GM12878 (cell line): ENCODE measurements around the gene AHR. TPM values are rescaled to one million over a fixed set of nuclear protein-coding genes. Genes with fewer than 3 reads are reported as not detected.

ENCODE experiments used
- ATAC-seq: fragments of 200-7000 bp; cut with Tn5 transposase; 3 replicates; pipeline ENCODE4 v1.9.1; 2020; ENCODE audit warnings: mild to moderate bottlenecking, moderate library complexity
- BruUV-seq: library from RNA; stranded (reverse); fragments of 400-500 nt; replicated peaks from 2 replicates; lab custom pipeline; 2021; lab: Mats Ljungman, UMichigan
- CTCF ChIA-PET: fragments of 300-600 bp; sonication (Branson Sonifier 250); formaldehyde crosslinking; extraction: SDS; loops from one replicate; lab custom pipeline; 2021; ENCODE audit warnings: inconsistent platforms; lab: Yijun Ruan, JAX
- POLR2A ChIA-PET: fragments of 350-600 bp; formaldehyde crosslinking; extraction: SDS; loops from one replicate; lab custom pipeline; 2021; ENCODE audit warnings: inconsistent platforms; lab: Charles Lee
- RAD21 ChIA-PET: fragments of 300-600 bp; sonication (Branson Sonifier 250); formaldehyde crosslinking; loops from one replicate; lab custom pipeline; 2023; ENCODE audit warnings: antibody characterized with exemption; ENCODE audit not compliant: unreplicated experiment; lab: Charles Lee
- SMC1A ChIA-PET: fragments of 300-600 bp; sonication (Branson Sonifier 250); formaldehyde crosslinking; loops from one replicate; lab custom pipeline; 2023; ENCODE audit not compliant: unreplicated experiment, uncharacterized antibody; lab: Charles Lee
- DNase-seq: peaks from one replicate; pipeline ENCODE4 v3.0.0-alpha.2; 2011; ENCODE audit warnings: low read depth, low spot score
- FAIRE-seq: peaks from 3 replicates; lab custom pipeline; 2011; peaks lifted over from hg19 to GRCh38; lab: Jason Lieb, UNC
- H2AFZ ChIP-seq: 2 replicates; pipeline ENCODE4 v1.6.0; 2011; ENCODE audit warnings: low read depth, low read length, control low read depth; ENCODE audit not compliant: control insufficient read depth
- H3K27ac ChIP-seq: 2 replicates; pipeline ENCODE4 v1.5.1; 2011; ENCODE audit warnings: control low read depth; ENCODE audit not compliant: control insufficient read depth, insufficient read depth
- H3K27me3 ChIP-seq, 2 experiments: replicated peaks in 1 of 2; 2 replicates each; pipeline versions ENCODE4 v1.6.0 to v1.6.1; 2011; ENCODE audit warnings: low read length in 1 of 2; ENCODE audit not compliant: control insufficient read depth in 2 of 2, insufficient read depth in 2 of 2
- H3K36me3 ChIP-seq, 2 experiments: 2 replicates each; pipeline ENCODE4 v1.5.1; 2011; ENCODE audit warnings: low read length in 1 of 2; ENCODE audit not compliant: control insufficient read depth in 2 of 2, insufficient read depth in 2 of 2
- H3K4me1 ChIP-seq: 2 replicates; pipeline ENCODE4 v1.6.1; 2011; ENCODE audit warnings: mild to moderate bottlenecking, low read length, moderate library complexity, mixed read lengths; ENCODE audit not compliant: control insufficient read depth, insufficient read depth
- H3K4me2 ChIP-seq: 2 replicates; pipeline ENCODE4 v1.6.0; 2011; ENCODE audit warnings: control low read depth; ENCODE audit not compliant: control insufficient read depth, insufficient read depth
- H3K4me3 ChIP-seq: fragments of 200-600 bp; sonication (generic); 2 replicates; pipeline ENCODE4 v1.5.1; 2016
- H3K79me2 ChIP-seq: 2 replicates; pipeline ENCODE4 v1.6.0; 2011; ENCODE audit warnings: low read length; ENCODE audit not compliant: control insufficient read depth, insufficient read depth
- H3K9ac ChIP-seq: 2 replicates; pipeline ENCODE4 v1.8.0; 2011; ENCODE audit warnings: low read length, control low read depth, mixed read lengths; ENCODE audit not compliant: control insufficient read depth, insufficient read depth
- H3K9me3 ChIP-seq: replicated peaks from 3 replicates; pipeline ENCODE4 v1.5.1; 2011; ENCODE audit warnings: mild to moderate bottlenecking, low read length; ENCODE audit not compliant: control insufficient read depth, insufficient read depth
- H4K20me1 ChIP-seq: 2 replicates; pipeline ENCODE4 v1.6.0; 2011; ENCODE audit not compliant: control insufficient read depth, insufficient read depth
- ASH2L ChIP-seq: fragments of 300-600, 200-600 bp; sonication (generic); IDR thresholded peaks from 2 replicates; pipeline ENCODE4 v1.6.1; 2017; ENCODE audit warnings: low read depth, mild to moderate bottlenecking, borderline replicate concordance
- ATF7 ChIP-seq: fragments of 450-650 bp; IDR thresholded peaks from 2 replicates; pipeline ENCODE4 v1.6.1; 2016; ENCODE audit warnings: low read depth, mild to moderate bottlenecking
- CBX3 ChIP-seq: fragments of 200-600 bp; sonication (generic); IDR thresholded peaks from 2 replicates; pipeline ENCODE4 v1.6.1; 2016; ENCODE audit warnings: low read depth, borderline replicate concordance
- EZH2 ChIP-seq: IDR thresholded peaks from 2 replicates; pipeline ENCODE4 v1.6.1; 2012; ENCODE audit warnings: low read depth, mild to moderate bottlenecking, control low read depth, inconsistent platforms, low read length, borderline replicate concordance; ENCODE audit not compliant: control insufficient read depth
- HDAC6 ChIP-seq: fragments of 200-600 bp; sonication (generic); IDR thresholded peaks from one replicate; pipeline ENCODE4 v1.8.0; 2017; ENCODE audit warnings: antibody characterized with exemption; ENCODE audit not compliant: unreplicated experiment
- NR2C2 ChIP-seq: IDR thresholded peaks from 2 replicates; pipeline ENCODE4 v1.6.1; 2011; ENCODE audit warnings: borderline replicate concordance, low read depth; ENCODE audit not compliant: control insufficient read depth, insufficient read length
- PAX5 ChIP-seq: IDR thresholded peaks from 2 replicates; pipeline ENCODE4 v1.6.1; 2011; ENCODE audit warnings: low read depth, low read length, borderline replicate concordance
- PKNOX1 ChIP-seq: fragments of 450-650 bp; IDR thresholded peaks from 2 replicates; pipeline ENCODE4 v1.6.1; 2016; ENCODE audit warnings: mild to moderate bottlenecking
- POLR2AphosphoS2 ChIP-seq: IDR thresholded peaks from 2 replicates; pipeline ENCODE4 v1.6.1; 2011; ENCODE audit warnings: low read depth, mild to moderate bottlenecking, low read length, improper control_type of control experiment, moderate library complexity
- POU2F2 ChIP-seq: IDR thresholded peaks from 3 replicates; pipeline ENCODE4 v1.6.1; 2011; ENCODE audit warnings: low read depth, mild to moderate bottlenecking, low read length, borderline replicate concordance
- RBBP5 ChIP-seq: fragments of 200-600 bp; sonication (generic); conservative IDR thresholded peaks from 2 replicates; pipeline ENCODE4 v1.6.1; 2016
- RCOR1 ChIP-seq: conservative IDR thresholded peaks from 2 replicates; pipeline ENCODE4 v1.6.1; 2012; ENCODE audit warnings: low read depth, low read length, improper control_type of control experiment
- SMARCA5 ChIP-seq: fragments of 450-650 bp; IDR thresholded peaks from 2 replicates; pipeline ENCODE4 v1.6.1; 2017; ENCODE audit warnings: mild to moderate bottlenecking
- SRF ChIP-seq, 2 experiments: IDR thresholded peaks; 2 replicates each; pipeline ENCODE4 v1.6.1; 2011; ENCODE audit warnings: low read depth in 2 of 2, low read length in 2 of 2, mild to moderate bottlenecking in 1 of 2, moderate library complexity in 1 of 2
- ZNF622 ChIP-seq: fragments of 450-650 bp; IDR thresholded peaks from 2 replicates; pipeline ENCODE4 v1.6.1; 2017; ENCODE audit warnings: mild to moderate bottlenecking, inconsistent platforms
- WGBS: methylation state at CpG from one replicate; pipeline ENCODE4 v1.1.6; 2016; ENCODE audit warnings: low lambda C conversion rate; ENCODE audit not compliant: insufficient replicate concordance, insufficient coverage; ENCODE audit errors: missing lambda C conversion rate; 5-methylcytosine and 5-hydroxymethylcytosine counted together
- in situ Hi-C: fragments of 300-500 bp; cut with MboI; formaldehyde crosslinking; loops from 9 replicates; pipeline ENCODE4 v1.14.3; 2018; ENCODE audit warnings: mixed read lengths
- intact Hi-C: fragments of 100-400 bp; cut with micrococcal nuclease; formaldehyde crosslinking; loops from one replicate; pipeline ENCODE4 v1.14.2; 2022; ENCODE audit not compliant: unreplicated experiment
- polyA plus RNA-seq, 11 experiments: library from polyadenylated mRNA; depleted of rRNA in 4 of 11; unstranded in 6 of 11; stranded (reverse) in 5 of 11; fragments of >200 nt; fragmentation: Nextera tagmentation in 4 of 11; fragmentation: Illumina TruSeq in 1 of 11; extraction: Ambion mirVana in 4 of 11; extraction: Trizol in 1 of 11; gene quantifications; 1 replicate in 1 of 11; 2 replicates in 10 of 11; pipeline versions ENCODE4 v1.2.1 to v1.2.3, GENCODE V29; 2011 to 2016; ENCODE audit warnings: inconsistent platforms in 2 of 11, missing spikeins in 2 of 11, low read depth in 1 of 11
- total RNA-seq, 4 experiments: library from RNA; depleted of rRNA in 3 of 4; stranded (reverse); fragments of >200 nt in 3 of 4; fragmentation: Illumina TruSeq in 1 of 4; extraction: Trizol in 1 of 4; gene quantifications; 2 replicates each; pipeline versions ENCODE4 v1.2.1 to v1.2.3, GENCODE V29; 2013 to 2021

AHR gene
- total and polyA plus RNA-seq, 10 of the 15 experiments (the other 5 are each of a cell fraction or from before 2014, with no cell fraction given): 1.7 to 16.9 (median 4.5) TPM

- ChIA-PET POLR2A (no interaction called here), SMC1A (interaction anchor here (1.4 to 4.8 kb wide), 3 partner anchors 9 to 67 kb away, joined by 5 to 19 read pairs (median 8); no protein-coding TSS in a partner anchor), RAD21 (no interaction called here), CTCF (interaction anchor here (1.6 kb wide), 1 partner anchor 10 kb away, joined by 4 read pairs; no protein-coding TSS in a partner anchor)
- in situ Hi-C loops: no loop called here
- no TSS peak for BruUV-seq
- no peaks in the 10 kb centered on the region for H3K27me3 ChIP-seq
- no peaks in the 10 kb centered on the region; a peak in 1 of 4 replicates for H3K36me3 ChIP-seq
- no peak overlapping the region for H2AFZ ChIP-seq
- no peak overlapping the region for H3K4me2 ChIP-seq
- WGBS: 96% methylated on average over 3 of the region's 3 CpGs
- H3K79me2 ChIP-seq: no peaks in the 10 kb centered on the region
- no peak overlapping the region for H3K27ac ChIP-seq
- H3K4me1 ChIP-seq: no peaks in the 10 kb centered on the region
- DNase-seq (no peak), ATAC-seq (no peak), FAIRE-seq (no peak)
- no peak overlapping the region for H3K9ac ChIP-seq
- no peaks in the 10 kb centered on the region for H4K20me1 ChIP-seq
- no peak overlapping the region for H3K4me3 ChIP-seq
- no peaks in the 10 kb centered on the region for H3K9me3 ChIP-seq
- intact Hi-C loops: no loop called here
- no peak for TF ChIP-seq ASH2L
- no peak for TF ChIP-seq RBBP5
- TF ChIP-seq ATF7: no peak
- TF ChIP-seq HDAC6: no peak
- no peak for TF ChIP-seq RCOR1
- no peak for TF ChIP-seq SRF (IDR thresholded peaks at IDR 0.05; ENCODE audit: low read depth in 2 of 2, low read length in 2 of 2)
- no peak for TF ChIP-seq POLR2AphosphoS2
- TF ChIP-seq PKNOX1: no peak
- no peak for TF ChIP-seq CBX3
- no peak for TF ChIP-seq PAX5
- TF ChIP-seq NR2C2: no peak
- TF ChIP-seq ZNF622: no peak
- no peak for TF ChIP-seq SMARCA5
- no peak for TF ChIP-seq POU2F2
- TF ChIP-seq EZH2: no peak
Measured at GRCh38 chr7:17318146-17318545, 19.7 kb downstream of the AHR start.
